ENCODE measurements around the gene BCLAF1. TPM values are rescaled to one million over a fixed set of nuclear protein-coding genes. Genes with fewer than 3 reads are reported as not detected.

Gene BCLAF1, protein sequence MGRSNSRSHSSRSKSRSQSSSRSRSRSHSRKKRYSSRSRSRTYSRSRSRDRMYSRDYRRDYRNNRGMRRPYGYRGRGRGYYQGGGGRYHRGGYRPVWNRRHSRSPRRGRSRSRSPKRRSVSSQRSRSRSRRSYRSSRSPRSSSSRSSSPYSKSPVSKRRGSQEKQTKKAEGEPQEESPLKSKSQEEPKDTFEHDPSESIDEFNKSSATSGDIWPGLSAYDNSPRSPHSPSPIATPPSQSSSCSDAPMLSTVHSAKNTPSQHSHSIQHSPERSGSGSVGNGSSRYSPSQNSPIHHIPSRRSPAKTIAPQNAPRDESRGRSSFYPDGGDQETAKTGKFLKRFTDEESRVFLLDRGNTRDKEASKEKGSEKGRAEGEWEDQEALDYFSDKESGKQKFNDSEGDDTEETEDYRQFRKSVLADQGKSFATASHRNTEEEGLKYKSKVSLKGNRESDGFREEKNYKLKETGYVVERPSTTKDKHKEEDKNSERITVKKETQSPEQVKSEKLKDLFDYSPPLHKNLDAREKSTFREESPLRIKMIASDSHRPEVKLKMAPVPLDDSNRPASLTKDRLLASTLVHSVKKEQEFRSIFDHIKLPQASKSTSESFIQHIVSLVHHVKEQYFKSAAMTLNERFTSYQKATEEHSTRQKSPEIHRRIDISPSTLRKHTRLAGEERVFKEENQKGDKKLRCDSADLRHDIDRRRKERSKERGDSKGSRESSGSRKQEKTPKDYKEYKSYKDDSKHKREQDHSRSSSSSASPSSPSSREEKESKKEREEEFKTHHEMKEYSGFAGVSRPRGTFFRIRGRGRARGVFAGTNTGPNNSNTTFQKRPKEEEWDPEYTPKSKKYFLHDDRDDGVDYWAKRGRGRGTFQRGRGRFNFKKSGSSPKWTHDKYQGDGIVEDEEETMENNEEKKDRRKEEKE
- total RNA-seq (100 to 1,000 TPM; 108 to 184 (median 168) TPM), polyA plus RNA-seq (100 to 1,000 TPM in 1 of 2 donors, 10 to 100 TPM in 1; 41.0 to 113 TPM)
- long read RNA-seq, donor 1, full-length matches to known transcripts, result 2 of 861 reads
- long read RNA-seq, donor 1, partial matches to known transcripts, result 837 of 861 reads
- long read RNA-seq, donor 1, other reads (novel, unspliced or antisense), result 22 of 861 reads
- long read RNA-seq, donor 2, full-length matches to known transcripts, result 12 of 127 reads
- long read RNA-seq, donor 2, partial matches to known transcripts, result 115 of 127 reads
- long read RNA-seq, donor 2, other reads (novel, unspliced or antisense), result 0 of 127 reads
- long read RNA-seq, donor 3, full-length matches to known transcripts, result 36 of 47 reads
- long read RNA-seq, donor 3, partial matches to known transcripts, result 9 of 47 reads
- long read RNA-seq, donor 3, other reads (novel, unspliced or antisense), result 2 of 47 reads

GRCh38 chr6:136289579-136290409, at the start of gene BCLAF1:
BCLAF1 (minus strand) TSS chr6:136289846; CDS start chr6:136279866, 9,980 bp downstream.
- WGBS, 3 donors, result 0 to 1% (median 0%) methylated on average over 59 to 60 of the region's 60 CpGs
- Histone ChIP-seq H3K4me1 (ENCODE audit: insufficient read depth) (peaks cover 9% of the 10 kb centered on the region), H3K36me3 (no peaks in the 10 kb centered on the region), H3K27ac (peak within 1 kb of the TSS; percentile 97 to 100), H3K9me3 (no peaks in the 10 kb centered on the region), H3K4me3 (peak within 1 kb of the TSS; percentile 98), H3K27me3 (no peaks in the 10 kb centered on the region)
- peak; percentile 100 for DNase-seq
- intact Hi-C loops (cut with DNase I), result loop anchor here in 1 of 4 donors (2.0 kb wide), 1 partner anchor 791 kb away; no protein-coding TSS in a partner anchor
- TF ChIP-seq CTCF (IDR thresholded peaks at IDR 0.05) (peak in 1 of 3 donors; percentile 11), POLR2A (IDR thresholded peaks at IDR 0.05) (peak; percentile 99), EP300 (IDR thresholded peaks at IDR 0.05) (peak; percentile 99)

DNA sequence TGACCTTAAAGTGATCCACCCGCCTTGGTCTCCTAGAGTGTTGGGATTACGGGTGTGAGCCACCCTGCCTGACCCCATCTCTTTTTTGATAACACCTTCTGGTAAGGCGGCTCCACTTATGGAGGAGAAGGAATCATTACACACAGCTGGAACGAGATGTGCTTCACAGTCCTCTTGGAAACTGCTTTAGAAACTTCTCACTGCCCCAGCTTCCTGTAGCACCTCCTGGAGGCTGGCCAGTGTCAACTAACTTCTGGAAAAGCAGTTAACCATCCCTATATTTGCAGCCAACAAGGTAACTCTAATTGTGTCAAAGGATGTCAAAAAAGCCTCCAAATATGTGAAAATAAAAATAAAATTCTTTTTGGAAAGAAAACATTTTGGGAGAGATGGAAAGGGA, 48.8 kb upstream of the BCLAF1 start:
- H3K9me3 ChIP-seq, result no peaks in the 10 kb centered on the region
- H3K4me1 ChIP-seq (ENCODE audit: insufficient read depth), result peaks cover 3% of the 10 kb centered on the region
- intact Hi-C loops (cut with DNase I), result no loop called here
- no peak overlapping the region for H3K27ac ChIP-seq
- no peak for DNase-seq
- no peaks in the 10 kb centered on the region for H3K36me3 ChIP-seq
- H3K27me3 ChIP-seq, result no peaks in the 10 kb centered on the region
- 85 to 90% (median 90%) methylated on average over 4 of the region's 4 CpGs for WGBS, 3 donors
- TF ChIP-seq CTCF (IDR thresholded peaks at IDR 0.05) (no peak), EP300 (IDR thresholded peaks at IDR 0.05) (no peak), POLR2A (IDR thresholded peaks at IDR 0.05) (no peak)
- no peak overlapping the region for H3K4me3 ChIP-seq

DNA sequence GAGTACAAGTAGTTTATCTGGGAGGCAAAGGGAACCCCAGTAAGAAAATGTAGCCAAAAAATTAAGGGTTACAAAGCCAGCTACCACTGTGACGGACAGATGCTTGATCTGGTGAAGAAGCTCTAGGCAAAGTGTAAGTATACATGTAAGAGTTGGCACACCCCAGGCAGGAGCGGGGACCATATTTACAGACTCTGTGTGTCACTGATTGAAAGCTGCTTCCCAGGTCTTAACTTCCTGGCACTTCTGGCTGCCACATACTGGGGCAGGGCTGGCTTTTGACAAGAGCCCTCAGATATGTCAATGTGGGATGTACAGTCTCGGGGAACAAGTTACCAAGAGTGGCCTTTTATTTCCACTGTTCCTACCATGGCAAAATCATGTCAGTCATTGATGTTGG, 48.0 kb upstream of the BCLAF1 start:
- no peak overlapping the region for H3K27ac ChIP-seq
- H3K4me3 ChIP-seq, result no peak overlapping the region
- H3K4me1 ChIP-seq (ENCODE audit: insufficient read depth), result peaks cover 3% of the 10 kb centered on the region
- H3K27me3 ChIP-seq, result no peaks in the 10 kb centered on the region
- 79 to 89% (median 81%) methylated on average over 3 of the region's 3 CpGs for WGBS, 3 donors
- no peak for DNase-seq
- intact Hi-C loops (cut with DNase I), result no loop called here
- TF ChIP-seq POLR2A (IDR thresholded peaks at IDR 0.05) (no peak), CTCF (IDR thresholded peaks at IDR 0.05) (no peak), EP300 (IDR thresholded peaks at IDR 0.05) (no peak)
- H3K9me3 ChIP-seq, result no peaks in the 10 kb centered on the region
- no peaks in the 10 kb centered on the region for H3K36me3 ChIP-seq

Data from ovary (tissue), 10 donors.